DMS53 treated with DMSO at 0.1 percent for 48 hours (cell line): ENCODE measurements around the gene TTBK1.

Experiments
- DNase-seq: peaks from one replicate; lab custom pipeline; 2025; ENCODE audit not compliant: unreplicated experiment; lab: John Stamatoyannopoulos, UW

TTBK1 gene

GRCh38 chr6:43269273-43270007, 26.2 kb downstream of the TTBK1 start:
- DNase-seq = no peak

DNA sequence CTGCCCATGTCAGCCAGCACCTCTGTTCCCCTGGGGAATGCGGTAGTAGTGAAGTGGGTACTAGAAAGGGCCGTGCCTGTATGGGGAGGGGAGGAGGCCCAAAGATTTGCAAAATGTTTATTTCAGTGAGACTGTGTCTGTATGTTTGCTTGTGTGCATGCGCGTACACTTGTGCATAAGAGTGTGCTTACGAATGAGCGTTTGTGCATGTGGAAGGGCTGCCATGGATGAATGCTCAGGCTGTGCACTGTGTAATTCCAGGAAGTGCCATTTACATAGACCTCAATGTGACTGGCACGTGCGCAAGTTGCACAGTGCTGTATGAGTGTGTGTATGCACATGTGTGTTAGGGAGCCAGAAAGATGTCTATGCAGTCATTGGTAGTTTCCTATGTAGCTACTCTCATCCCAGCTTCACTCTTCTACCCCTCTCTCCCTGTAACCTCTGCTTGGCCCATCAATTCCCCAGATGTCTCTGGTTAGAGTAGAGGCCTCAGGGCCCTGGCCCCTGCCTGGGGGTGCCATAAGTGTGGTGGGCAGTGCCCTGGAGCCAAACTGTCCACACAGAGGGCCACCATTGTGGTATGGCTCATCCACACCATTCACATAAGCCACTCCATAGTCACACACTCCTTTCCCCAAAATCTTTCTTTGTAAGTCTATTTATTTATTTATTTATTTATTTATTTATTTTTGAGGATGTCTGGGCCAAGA, 28.0 kb downstream of the TTBK1 start:
- DNase-seq = no peak

DNA sequence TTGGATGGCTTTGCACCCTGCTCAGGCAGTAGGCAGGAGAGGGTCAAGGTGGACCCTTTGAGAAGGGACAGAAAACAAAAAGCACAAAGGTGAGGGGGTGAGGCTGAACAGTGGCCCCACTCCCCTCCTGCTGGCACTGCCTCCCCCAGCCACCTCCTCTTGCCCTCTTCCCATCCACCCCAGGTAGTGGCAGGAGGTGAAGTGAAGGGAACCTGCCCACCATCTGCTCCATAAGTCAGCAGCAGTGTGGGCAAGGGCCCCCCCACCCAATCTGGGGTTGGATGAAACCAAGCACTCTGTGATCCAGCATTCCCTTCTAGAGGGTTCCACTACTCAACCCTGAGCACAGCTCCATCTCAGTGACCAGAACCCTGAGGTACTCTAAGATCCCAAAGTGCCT, 28.7 kb downstream of the TTBK1 start:
- DNase-seq = no peak

- no peak for DNase-seq
These were observed 30.4 kb downstream of the TTBK1 start for GRCh38 chr6:43273707-43274106.

DNA sequence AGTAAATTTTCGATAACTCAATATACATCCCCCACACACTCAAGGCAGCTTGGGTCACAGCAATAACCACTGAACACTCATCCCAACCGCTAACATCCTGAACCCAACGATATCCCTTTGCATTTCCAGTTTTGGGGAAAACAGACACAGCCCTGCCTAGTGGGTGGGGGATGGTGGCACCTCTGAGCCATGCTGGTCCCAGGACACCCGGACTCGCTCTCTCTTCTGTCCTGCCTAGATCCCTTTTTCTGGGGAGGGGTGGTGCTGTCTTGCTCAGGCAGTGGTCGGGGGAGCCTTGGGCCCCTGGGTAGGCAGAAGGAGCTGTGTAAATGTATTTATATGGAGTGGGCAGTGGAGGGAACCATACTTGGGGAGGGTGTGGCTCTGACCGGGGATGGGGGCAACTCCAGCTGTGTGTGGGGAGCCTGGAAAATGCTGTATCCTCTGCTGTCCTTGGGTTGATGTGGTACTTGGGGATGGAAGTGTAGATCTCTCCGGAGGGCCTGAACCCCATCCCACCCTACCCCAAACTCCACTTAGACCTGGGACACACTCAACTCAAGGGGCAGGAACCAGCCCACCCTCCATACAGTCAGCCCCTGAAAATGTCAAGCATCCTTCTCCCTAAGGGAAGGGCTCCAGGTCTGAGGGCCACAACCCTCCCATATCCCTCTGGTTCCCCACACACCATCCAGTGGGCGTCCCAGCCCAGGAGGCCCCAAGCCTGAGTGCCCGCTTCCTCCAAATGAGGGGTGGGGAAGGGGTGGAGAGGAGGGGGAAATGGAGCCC, 31.0 kb downstream of the TTBK1 start:
- no peak for DNase-seq

DNA sequence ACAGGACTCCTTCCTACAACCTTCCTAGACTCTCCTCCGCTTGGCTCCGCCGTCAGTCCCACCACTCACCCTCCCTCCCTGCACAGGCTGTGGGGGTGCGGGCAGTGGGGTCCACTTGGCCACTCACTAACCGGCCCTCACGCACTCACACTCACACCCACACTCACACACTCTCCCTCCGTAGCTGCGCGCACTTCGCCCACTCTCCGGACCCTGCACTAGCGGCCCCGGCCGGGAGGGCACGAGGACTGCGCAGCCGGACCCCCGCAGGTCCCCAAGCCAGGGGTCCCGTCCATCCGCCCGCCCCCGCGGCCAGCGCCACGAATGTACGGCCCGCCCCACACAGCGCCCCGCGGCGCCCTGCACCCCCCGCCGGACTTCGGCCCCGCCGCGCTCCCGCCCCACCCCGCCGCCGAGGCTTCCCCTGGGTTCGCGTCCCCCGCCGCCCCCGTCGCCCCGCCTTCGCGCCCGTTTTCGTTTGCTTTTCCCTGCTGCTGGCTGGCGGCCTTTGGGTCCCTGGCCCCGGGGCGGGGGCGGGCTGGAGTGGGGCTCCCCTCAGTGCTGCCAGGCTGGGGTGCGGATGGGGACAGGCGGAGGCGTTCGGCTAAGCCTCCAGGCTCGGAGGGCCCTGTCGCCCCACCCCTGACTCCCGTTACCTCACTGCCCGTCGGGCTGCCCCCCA, 31.8 kb downstream of the TTBK1 start:
- DNase-seq = no peak

- DNase-seq = no peak
These were observed 32.7 kb downstream of the TTBK1 start for GRCh38 chr6:43275801-43276576.

DNA sequence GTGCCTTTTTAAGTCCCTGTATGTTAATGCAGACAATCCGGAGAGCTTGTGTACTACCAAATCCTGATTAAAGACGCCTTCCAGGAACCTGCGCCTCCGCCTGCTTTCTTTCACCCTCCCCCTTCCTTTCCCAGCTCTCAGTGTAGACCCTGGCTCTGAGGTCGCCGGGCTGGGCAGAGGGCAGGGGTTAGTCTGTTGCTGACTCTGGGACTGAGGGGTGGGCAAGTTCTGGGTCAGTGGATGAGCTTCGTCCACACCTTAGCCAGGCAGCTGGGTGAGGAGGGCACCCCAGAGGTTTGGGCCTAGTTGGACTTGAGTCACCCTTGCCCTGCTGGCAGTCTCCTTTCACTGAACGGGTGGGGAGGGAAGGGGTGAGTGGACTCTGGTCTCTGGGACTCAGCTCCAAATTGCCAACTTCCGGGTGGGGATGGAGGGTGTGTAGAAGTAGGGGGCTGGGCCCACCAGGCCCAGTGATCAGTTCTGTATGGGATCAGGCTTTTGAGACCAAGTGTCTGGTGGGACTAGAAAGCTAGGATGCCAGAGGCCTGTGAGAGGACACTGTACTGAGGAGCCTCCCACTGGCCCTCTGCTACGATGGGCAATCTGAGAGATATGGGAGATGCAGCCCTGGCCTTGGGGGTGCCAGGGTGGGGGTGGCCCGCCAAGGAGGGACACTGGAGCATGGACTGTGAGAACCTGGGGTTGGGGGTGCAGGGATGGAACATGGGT, 33.5 kb downstream of the TTBK1 start:
- DNase-seq = no peak

GRCh38 chr6:43277306-43277642, 34.0 kb downstream of the TTBK1 start:
- DNase-seq = no peak

DNA sequence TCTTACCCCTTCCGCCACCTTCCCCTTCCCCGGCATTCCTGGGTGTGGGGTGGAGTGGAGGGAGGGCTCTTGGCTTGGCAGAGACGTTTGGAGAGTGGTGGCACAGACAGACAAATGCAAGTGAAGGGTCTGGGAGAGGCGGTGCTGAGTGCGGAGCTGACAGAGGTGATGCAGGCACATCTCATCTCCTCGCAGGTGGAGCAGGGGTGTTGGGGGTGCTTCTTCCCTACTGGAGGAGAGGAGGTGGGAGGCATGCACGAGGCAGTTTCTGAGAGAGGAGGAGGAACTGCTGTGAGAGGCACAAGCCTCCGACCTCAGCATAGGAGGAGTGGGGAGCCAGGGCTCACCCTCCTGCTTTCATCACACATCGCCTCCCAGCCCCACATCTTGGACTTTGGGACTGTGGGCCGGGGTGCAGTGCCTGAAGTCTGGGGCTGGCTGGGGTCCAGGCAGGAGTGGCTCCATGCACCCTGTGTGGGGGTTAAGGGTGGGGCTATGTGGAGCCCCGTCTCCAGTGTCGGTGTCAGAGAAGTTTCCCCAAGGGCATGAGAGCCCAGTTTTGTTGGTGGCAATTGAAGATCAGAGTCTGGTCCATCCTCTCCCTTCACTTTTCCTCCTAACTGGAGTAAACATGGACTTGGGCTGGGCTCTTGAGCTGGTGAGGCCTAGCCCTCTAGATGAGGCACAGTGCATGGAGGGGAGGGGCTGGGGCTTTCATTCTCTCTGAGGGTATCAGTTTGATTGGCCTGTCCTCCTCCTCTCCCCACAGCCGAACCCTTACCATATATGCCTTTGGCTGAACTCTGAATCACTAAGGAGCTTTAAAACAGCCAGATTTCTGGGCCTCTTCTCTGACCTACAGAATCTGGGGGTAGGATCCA, 34.6 kb downstream of the TTBK1 start:
- no peak for DNase-seq

DNA sequence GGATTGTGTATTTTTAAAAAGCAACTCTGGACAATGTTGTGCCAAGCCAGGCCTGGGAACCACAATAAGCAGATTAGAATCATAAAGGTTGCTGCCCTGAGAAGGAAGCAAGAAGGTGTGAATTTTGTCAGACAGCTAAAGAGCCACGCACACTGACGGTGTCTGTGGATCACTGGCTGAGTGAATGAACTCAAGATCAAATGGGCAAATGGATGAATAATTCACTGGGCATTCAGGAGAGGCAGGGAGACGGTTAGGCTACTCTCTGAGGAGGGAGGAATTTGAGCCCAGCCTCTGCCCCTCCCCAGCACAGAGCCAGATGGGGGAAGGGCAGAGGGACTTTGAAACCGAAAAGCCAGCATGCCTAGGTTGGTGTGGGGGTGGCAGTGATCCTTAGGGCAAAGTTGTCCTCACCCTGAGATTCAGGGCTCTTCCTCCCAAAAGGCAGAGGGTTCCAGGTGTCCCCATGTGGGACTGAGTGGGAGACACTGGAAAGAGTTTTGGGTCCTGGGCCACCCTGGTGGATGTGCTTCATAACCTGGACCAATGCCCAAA, 35.3 kb downstream of the TTBK1 start:
- DNase-seq = no peak

DNA sequence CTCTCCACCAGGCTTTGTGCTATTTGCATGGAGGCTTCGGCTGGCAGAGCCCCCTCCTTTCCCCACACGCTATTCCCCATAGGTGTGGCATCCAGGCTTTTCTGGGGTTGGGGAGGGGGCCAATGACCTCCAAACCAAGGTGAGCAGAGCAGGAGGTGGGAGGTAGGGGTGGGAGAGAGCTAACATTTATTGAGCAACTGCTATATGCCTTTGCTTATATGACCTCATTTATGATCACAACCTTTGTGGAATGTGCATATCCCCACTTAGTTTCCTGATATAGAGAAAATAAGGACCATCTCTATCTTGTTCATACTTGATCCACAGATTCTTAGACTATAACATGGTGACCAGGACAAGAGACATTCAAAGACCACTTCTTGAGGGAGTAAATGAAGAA, 37.0 kb downstream of the TTBK1 start:
- no peak for DNase-seq

DNA sequence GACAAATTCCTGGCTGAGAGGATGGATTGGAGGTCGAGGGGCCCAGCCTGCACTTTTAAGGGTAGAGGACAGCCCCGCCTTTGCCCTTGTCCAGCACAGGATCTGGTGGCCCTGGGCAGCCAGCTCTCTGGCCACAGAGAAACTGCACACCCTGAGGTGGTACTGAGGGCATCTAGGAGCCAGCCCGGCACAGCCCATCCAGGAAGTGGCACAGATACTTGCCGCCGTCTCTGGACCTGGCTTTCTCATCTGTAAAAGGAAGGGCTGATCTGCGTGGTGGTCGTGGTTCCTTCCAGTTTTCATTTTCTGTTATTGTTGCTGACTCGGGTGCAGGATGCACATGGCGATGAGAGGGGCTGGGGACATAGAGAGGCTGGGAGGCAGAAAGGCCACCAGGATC, 38.8 kb downstream of the TTBK1 start:
- no peak for DNase-seq

GRCh38 chr6:43282636-43283513, 39.6 kb downstream of the TTBK1 start:
- no peak for DNase-seq

DNA sequence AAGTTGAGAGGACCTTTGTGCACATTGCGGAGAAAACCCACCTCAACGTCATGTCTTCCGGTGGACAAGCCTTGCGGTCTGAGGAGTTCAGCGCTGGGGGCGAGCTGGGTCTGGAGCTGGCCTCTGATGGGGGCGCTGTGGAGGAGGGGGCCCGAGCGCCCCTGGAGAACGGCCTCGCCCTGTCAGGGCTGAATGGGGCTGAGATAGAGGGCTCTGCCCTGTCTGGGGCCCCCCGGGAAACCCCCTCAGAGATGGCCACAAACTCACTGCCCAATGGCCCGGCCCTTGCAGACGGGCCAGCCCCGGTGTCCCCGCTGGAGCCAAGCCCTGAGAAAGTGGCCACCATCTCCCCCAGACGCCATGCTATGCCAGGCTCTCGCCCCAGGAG, 40.2 kb downstream of the TTBK1 start:
- no peak for DNase-seq

- no peak for DNase-seq
These were observed 40.6 kb downstream of the TTBK1 start for GRCh38 chr6:43283905-43284304.

- DNase-seq = no peak
These were observed 41.9 kb downstream of the TTBK1 start for GRCh38 chr6:43284991-43285781.
